WTC11 (cell line): ENCODE measurements around the gene BAIAP2.

Source experiments
- CTCF ChIP-seq: fragments of 200-600 bp; IDR thresholded peaks from 2 replicates; pipeline ENCODE4 v1.8.0; 2022; ENCODE audit warnings: antibody characterized with exemption
- FOXJ3 ChIP-seq: sonication (generic); formaldehyde crosslinking; IDR thresholded peaks from 2 replicates; pipeline ENCODE4 v1.9.0; 2021; ENCODE audit warnings: missing genetic modification reagents, mild to moderate bottlenecking, borderline replicate concordance
- NFYB ChIP-seq: sonication (generic); formaldehyde crosslinking; conservative IDR thresholded peaks from 2 replicates; pipeline ENCODE4 v1.8.0; 2022; ENCODE audit warnings: low read depth, missing genetic modification reagents
- ZNF423 ChIP-seq: fragments of 250-450 bp; sonication (Bioruptor Pico); IDR thresholded peaks from 2 replicates; pipeline ENCODE4 v2.1.2; 2022; ENCODE audit warnings: mild to moderate bottlenecking, moderate library complexity
- TF ChIP-seq, protein P1 (sequence below): sonication (generic); formaldehyde crosslinking; IDR thresholded peaks from 2 replicates; pipeline ENCODE4 v1.8.0; 2022; ENCODE audit warnings: missing genetic modification reagents

GRCh38 chr17:81125573-81126081, 90.7 kb downstream of the BAIAP2 start:
- TF ChIP-seq NFYB (CRISPR knock-in tag) (no peak), ZNF423 (no peak), FOXJ3 (CRISPR knock-in tag) (no peak), CTCF (no peak)
- TF ChIP-seq, protein P1, sequence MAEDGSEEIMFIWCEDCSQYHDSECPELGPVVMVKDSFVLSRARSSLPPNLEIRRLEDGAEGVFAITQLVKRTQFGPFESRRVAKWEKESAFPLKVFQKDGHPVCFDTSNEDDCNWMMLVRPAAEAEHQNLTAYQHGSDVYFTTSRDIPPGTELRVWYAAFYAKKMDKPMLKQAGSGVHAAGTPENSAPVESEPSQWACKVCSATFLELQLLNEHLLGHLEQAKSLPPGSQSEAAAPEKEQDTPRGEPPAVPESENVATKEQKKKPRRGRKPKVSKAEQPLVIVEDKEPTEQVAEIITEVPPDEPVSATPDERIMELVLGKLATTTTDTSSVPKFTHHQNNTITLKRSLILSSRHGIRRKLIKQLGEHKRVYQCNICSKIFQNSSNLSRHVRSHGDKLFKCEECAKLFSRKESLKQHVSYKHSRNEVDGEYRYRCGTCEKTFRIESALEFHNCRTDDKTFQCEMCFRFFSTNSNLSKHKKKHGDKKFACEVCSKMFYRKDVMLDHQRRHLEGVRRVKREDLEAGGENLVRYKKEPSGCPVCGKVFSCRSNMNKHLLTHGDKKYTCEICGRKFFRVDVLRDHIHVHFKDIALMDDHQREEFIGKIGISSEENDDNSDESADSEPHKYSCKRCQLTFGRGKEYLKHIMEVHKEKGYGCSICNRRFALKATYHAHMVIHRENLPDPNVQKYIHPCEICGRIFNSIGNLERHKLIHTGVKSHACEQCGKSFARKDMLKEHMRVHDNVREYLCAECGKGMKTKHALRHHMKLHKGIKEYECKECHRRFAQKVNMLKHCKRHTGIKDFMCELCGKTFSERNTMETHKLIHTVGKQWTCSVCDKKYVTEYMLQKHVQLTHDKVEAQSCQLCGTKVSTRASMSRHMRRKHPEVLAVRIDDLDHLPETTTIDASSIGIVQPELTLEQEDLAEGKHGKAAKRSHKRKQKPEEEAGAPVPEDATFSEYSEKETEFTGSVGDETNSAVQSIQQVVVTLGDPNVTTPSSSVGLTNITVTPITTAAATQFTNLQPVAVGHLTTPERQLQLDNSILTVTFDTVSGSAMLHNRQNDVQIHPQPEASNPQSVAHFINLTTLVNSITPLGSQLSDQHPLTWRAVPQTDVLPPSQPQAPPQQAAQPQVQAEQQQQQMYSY (CRISPR knock-in tag) = no peak
